ENCODE measurements around the gene UBE2U. TPM values are rescaled to one million over a fixed set of nuclear protein-coding genes. Genes with fewer than 3 reads are reported as not detected.

The UBE2U gene
- total and polyA plus RNA-seq, 7 experiments from 2014 or later: not detected

DNA sequence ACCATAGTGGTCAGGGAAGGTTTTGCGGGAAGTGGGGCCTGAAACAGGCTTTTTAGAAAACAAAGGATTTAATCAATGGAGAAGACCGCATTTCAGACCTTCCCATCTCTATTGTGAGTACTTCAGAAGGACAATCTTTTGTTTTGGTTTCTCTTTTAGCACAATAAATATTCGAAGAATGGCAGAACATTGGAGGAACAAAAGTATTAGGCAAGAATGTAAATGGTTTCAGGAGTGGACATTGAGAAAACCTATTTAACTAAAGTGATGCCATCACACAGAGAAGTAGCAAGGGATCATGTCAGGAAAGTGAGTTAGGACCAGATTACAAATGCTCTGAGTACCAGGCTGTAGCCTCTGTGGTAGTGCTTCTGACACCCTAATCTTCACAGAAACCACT, 26.8 kb upstream of the UBE2U start:
- CTCF ChIA-PET: no interaction called here
- H3K27ac Mint-ChIP-seq: no peak overlapping the region

DNA sequence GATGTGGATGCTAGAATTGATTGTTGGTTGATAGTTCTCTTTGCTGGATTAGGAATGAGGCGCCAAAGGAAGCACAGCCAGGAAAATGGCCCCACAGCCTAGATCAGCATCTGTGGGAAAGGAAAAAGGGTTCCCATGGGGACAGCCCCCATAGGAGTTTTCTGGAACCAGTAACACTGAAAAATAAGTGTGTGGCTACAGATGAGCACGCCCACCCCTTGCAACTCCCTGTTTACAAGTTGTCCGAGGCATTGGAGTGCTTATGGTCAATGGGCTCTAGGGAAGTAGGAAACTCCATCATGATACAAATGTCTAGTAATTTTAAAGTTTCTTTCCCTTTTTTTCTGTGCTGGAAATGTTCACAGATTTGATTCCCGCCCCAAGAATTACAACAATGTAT, 23.8 kb upstream of the UBE2U start:
- H3K4me1 Mint-ChIP-seq: peaks cover 0 to 11% (median 8%) of the 10 kb centered on the region in 7 donors
- POLR2A ChIA-PET: no interaction called here
- no peaks in the 10 kb centered on the region for H3K36me3 Mint-ChIP-seq
- Histone ChIP-seq H3K36me3 (ENCODE audit: control insufficient read depth in 2 of 3, insufficient read depth in 3 of 3, low read length in 3 of 3) (no peaks in the 10 kb centered on the region), H3K4me3 (ENCODE audit: low read length) (no peak overlapping the region), H3K9me3 (ENCODE audit: control insufficient read depth in 2 of 3, low read length in 3 of 3) (no peaks in the 10 kb centered on the region), H3K27ac (ENCODE audit: low read depth, low read length) (no peak overlapping the region), H3K27me3 (ENCODE audit: control insufficient read depth in 2 of 2, insufficient read depth in 2 of 2, low read length in 2 of 2) (no peaks in the 10 kb centered on the region), H3K4me1 (ENCODE audit: control insufficient read depth in 2 of 2, insufficient read depth in 2 of 2, low read length in 2 of 2) (peaks cover 0 to 5% of the 10 kb centered on the region in 2 donors)
- H3K27me3 Mint-ChIP-seq: peaks cover 7 to 17% (median 11%) of the 10 kb centered on the region in 5 donors
- ATAC-seq (no peak), DNase-seq (no peak)
- H3K27ac Mint-ChIP-seq: no peak overlapping the region
- H3K4me3 Mint-ChIP-seq: no peak overlapping the region
- H3K9me3 Mint-ChIP-seq: no peaks in the 10 kb centered on the region
- intact Hi-C loops (cut with micrococcal nuclease): no loop called here
- CTCF ChIA-PET: no interaction called here

More for the DNA sequence above, 26.8 kb upstream of the UBE2U start:
- Histone ChIP-seq H3K4me3 (ENCODE audit: low read length) (no peak overlapping the region), H3K4me1 (ENCODE audit: control insufficient read depth in 2 of 2, insufficient read depth in 2 of 2, low read length in 2 of 2) (no peaks in the 10 kb centered on the region), H3K27ac (ENCODE audit: low read depth, low read length) (no peak overlapping the region), H3K9me3 (ENCODE audit: control insufficient read depth in 2 of 3, low read length in 3 of 3) (no peaks in the 10 kb centered on the region), H3K27me3 (ENCODE audit: control insufficient read depth in 2 of 2, insufficient read depth in 2 of 2, low read length in 2 of 2) (no peaks in the 10 kb centered on the region), H3K36me3 (ENCODE audit: control insufficient read depth in 2 of 3, insufficient read depth in 3 of 3, low read length in 3 of 3) (no peaks in the 10 kb centered on the region)
- DNase-seq (no peak), ATAC-seq (no peak)
- Mint-ChIP-seq H3K9me3 (no peaks in the 10 kb centered on the region), H3K4me1 (peaks cover 0 to 5% (median 0%) of the 10 kb centered on the region in 7 donors), H3K27me3 (peaks cover 6 to 25% (median 11%) of the 10 kb centered on the region in 5 donors), H3K36me3 (no peaks in the 10 kb centered on the region), H3K4me3 (no peak overlapping the region)
- intact Hi-C loops (cut with micrococcal nuclease): no loop called here
- POLR2A ChIA-PET: no interaction called here

DNA sequence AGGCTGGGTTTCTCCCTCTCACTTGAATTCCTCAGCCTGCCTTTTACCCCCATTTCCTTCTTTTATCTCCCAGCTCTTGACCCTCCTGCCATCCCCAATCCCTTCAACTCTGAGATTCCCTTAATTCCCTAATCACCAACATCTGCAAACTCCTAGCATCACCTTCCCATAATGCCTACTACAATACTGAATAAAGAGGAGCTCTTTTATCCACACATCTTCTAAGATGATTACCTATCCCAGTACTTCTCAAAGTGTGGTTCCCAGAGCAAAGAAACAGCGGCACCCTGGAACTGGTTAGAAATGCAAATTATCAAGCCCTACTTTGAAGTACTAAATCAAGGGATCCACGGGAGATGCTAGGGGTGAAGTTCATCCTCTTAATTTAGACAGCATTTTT, 21.2 kb upstream of the UBE2U start:
- Histone ChIP-seq H3K27me3 (ENCODE audit: control insufficient read depth in 2 of 2, insufficient read depth in 2 of 2, low read length in 2 of 2) (no peaks in the 10 kb centered on the region), H3K4me1 (ENCODE audit: control insufficient read depth in 2 of 2, insufficient read depth in 2 of 2, low read length in 2 of 2) (peaks cover 0 to 5% of the 10 kb centered on the region in 2 donors), H3K9me3 (ENCODE audit: control insufficient read depth in 2 of 3, low read length in 3 of 3) (no peaks in the 10 kb centered on the region), H3K27ac (ENCODE audit: low read depth, low read length) (no peak overlapping the region), H3K36me3 (ENCODE audit: control insufficient read depth in 2 of 3, insufficient read depth in 3 of 3, low read length in 3 of 3) (no peaks in the 10 kb centered on the region), H3K4me3 (ENCODE audit: low read length) (no peak overlapping the region)
- DNase-seq (no peak), ATAC-seq (no peak)
- H3K36me3 Mint-ChIP-seq: no peaks in the 10 kb centered on the region
- ChIA-PET CTCF (no interaction called here), POLR2A (interaction anchor here (0.6 kb wide), 1 partner anchor 420 kb away, joined by 5 read pairs; no protein-coding TSS in a partner anchor)
- H3K27me3 Mint-ChIP-seq: peaks cover 6 to 17% (median 10%) of the 10 kb centered on the region in 5 donors
- H3K4me1 Mint-ChIP-seq: peaks cover 0 to 11% (median 8%) of the 10 kb centered on the region in 7 donors
- no peaks in the 10 kb centered on the region for H3K9me3 Mint-ChIP-seq
- no peak overlapping the region for H3K27ac Mint-ChIP-seq
- intact Hi-C loops (cut with micrococcal nuclease): no loop called here
- no peak overlapping the region for H3K4me3 Mint-ChIP-seq

DNA sequence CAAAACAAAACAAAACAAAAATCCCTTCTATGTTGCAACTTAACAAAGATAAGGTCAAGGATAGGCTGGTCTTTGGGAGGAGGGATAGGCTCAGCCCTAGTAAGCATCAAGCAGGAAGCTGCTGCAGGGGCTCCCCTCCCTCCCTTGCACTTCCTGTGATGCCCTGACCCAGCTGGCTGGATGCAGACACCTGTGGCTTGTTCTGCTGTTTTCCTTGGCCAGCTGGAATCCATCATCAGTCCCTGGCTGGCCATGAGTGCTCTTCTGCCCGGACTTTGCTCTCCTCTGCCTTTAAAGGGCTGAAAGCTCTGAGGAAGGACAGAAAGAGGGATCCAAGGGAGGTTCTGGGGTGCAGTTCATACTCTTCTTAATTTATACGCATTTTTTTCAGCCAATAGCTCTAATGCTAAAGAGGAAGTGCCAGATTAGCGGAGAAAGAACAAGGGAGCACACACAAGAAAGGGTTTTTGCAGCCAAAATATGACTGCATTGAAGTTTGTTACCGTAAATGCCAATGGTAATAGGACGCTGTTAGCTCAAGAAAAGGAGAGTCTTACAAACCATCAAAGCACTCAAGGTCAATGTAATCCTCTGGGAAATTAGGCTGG, 19.9 kb upstream of the UBE2U start:
- Histone ChIP-seq H3K9me3 (ENCODE audit: control insufficient read depth in 2 of 3, low read length in 3 of 3) (no peaks in the 10 kb centered on the region), H3K27ac (ENCODE audit: low read depth, low read length) (no peak overlapping the region), H3K4me1 (ENCODE audit: control insufficient read depth in 2 of 2, insufficient read depth in 2 of 2, low read length in 2 of 2) (peaks cover 0 to 5% of the 10 kb centered on the region in 2 donors), H3K27me3 (ENCODE audit: control insufficient read depth in 2 of 2, insufficient read depth in 2 of 2, low read length in 2 of 2) (no peaks in the 10 kb centered on the region), H3K36me3 (ENCODE audit: control insufficient read depth in 2 of 3, insufficient read depth in 3 of 3, low read length in 3 of 3) (no peaks in the 10 kb centered on the region), H3K4me3 (ENCODE audit: low read length) (no peak overlapping the region)
- intact Hi-C loops (cut with micrococcal nuclease): no loop called here
- H3K36me3 Mint-ChIP-seq: no peaks in the 10 kb centered on the region
- ATAC-seq (no peak), DNase-seq (peak in 3 of 9 donors; percentile 1 to 6 (median 2))
- peak overlapping the region in 5 of 10 donors; percentile 9 to 58 (median 48) for H3K4me3 Mint-ChIP-seq
- H3K4me1 Mint-ChIP-seq: peaks cover 0 to 11% (median 8%) of the 10 kb centered on the region in 7 donors
- H3K9me3 Mint-ChIP-seq: no peaks in the 10 kb centered on the region
- ChIA-PET POLR2A (no interaction called here), CTCF (no interaction called here)
- H3K27me3 Mint-ChIP-seq: peaks cover 0 to 12% (median 7%) of the 10 kb centered on the region in 5 donors
- peak overlapping the region in 8 of 9 donors; percentile 3 to 73 (median 42) for H3K27ac Mint-ChIP-seq

DNA sequence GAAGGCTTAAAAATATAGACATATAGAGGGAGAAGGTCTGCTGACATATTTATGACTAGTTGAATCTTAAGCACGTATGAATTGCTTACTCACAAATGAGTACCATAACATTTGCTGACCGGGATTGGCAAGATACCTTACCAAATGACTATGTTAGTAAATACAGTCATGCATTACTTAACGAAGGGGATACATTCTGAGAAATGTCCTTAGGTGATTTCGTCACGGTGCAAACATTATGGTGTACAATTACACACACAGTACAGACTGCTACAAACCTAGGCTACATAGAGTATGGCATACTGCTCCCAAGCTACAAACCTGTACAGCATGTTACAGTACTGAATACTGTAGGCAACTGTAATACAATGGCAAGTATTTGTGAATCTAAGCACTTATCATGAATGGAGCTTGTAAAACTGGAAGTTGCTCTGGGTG, 19.4 kb upstream of the UBE2U start:
- Mint-ChIP-seq H3K27me3 (peaks cover 0 to 11% (median 6%) of the 10 kb centered on the region in 5 donors), H3K27ac (peak overlapping the region in 4 of 9 donors; percentile 18 to 51 (median 42)), H3K4me3 (peak overlapping the region in 4 of 10 donors; percentile 9 to 49 (median 46)), H3K9me3 (no peaks in the 10 kb centered on the region), H3K36me3 (no peaks in the 10 kb centered on the region), H3K4me1 (peaks cover 0 to 11% (median 8%) of the 10 kb centered on the region in 7 donors)
- ATAC-seq: no peak
- Histone ChIP-seq H3K36me3 (ENCODE audit: control insufficient read depth in 2 of 3, insufficient read depth in 3 of 3, low read length in 3 of 3) (no peaks in the 10 kb centered on the region), H3K27ac (ENCODE audit: low read depth, low read length) (no peak overlapping the region), H3K4me1 (ENCODE audit: control insufficient read depth in 2 of 2, insufficient read depth in 2 of 2, low read length in 2 of 2) (peaks cover 0 to 5% of the 10 kb centered on the region in 2 donors), H3K4me3 (ENCODE audit: low read length) (no peak overlapping the region), H3K9me3 (ENCODE audit: control insufficient read depth in 2 of 3, low read length in 3 of 3) (no peaks in the 10 kb centered on the region), H3K27me3 (ENCODE audit: control insufficient read depth in 2 of 2, insufficient read depth in 2 of 2, low read length in 2 of 2) (no peaks in the 10 kb centered on the region)
- POLR2A ChIA-PET: no interaction called here
- intact Hi-C loops (cut with micrococcal nuclease): no loop called here
- CTCF ChIA-PET: no interaction called here
- DNase-seq: no peak

DNA sequence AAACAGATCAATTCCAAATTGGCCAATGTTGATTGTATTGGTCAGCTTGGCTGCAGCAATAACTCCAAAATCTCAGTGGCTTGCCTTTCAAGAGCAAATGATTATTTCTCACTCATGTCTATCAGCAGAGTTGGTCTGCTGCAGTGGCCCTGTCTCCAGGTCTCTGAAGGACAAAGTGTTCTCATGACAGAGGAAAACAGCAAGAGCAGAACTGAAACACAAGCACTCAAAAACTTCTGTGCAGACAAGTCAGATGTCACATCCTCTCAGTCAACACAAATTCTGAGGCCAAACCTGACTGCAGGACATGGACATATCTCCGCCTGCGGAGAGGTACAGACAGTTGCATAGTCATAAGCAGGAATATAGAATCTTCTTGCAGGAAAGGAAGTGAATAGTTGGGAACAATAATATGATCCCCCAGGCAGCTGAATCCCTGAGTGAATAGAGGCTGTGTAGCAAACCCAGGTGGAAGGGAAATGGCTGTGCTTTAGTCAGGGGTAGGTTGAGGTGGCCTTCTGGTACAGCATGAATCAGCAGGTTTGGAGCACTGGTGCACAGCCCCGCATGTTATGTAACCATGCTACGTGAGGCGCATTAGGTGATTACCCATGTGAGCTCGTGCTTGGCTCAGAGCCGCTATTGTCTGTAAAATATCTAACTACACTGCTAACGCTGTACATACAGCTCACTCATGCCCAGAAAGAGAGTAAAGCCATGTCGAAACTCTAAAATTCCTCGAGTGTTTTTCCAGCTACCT, 17.1 kb upstream of the UBE2U start:
- intact Hi-C loops (cut with micrococcal nuclease): no loop called here
- H3K36me3 ChIP-seq (ENCODE audit: control insufficient read depth in 2 of 3, insufficient read depth in 3 of 3, low read length in 3 of 3): no peaks in the 10 kb centered on the region
- ChIA-PET CTCF (interaction anchor here (0.7 kb wide), 1 partner anchor 35 kb away, joined by 3 read pairs; no protein-coding TSS in a partner anchor), POLR2A (no interaction called here)
- H3K27me3 Mint-ChIP-seq: peaks cover 0 to 6% (median 4%) of the 10 kb centered on the region in 5 donors
- H3K4me1 Mint-ChIP-seq: peaks cover 0 to 11% (median 8%) of the 10 kb centered on the region in 7 donors
- H3K36me3 Mint-ChIP-seq: no peaks in the 10 kb centered on the region
- no peak overlapping the region for H3K4me3 ChIP-seq (ENCODE audit: low read length)
- H3K9me3 ChIP-seq (ENCODE audit: control insufficient read depth in 2 of 3, low read length in 3 of 3): no peaks in the 10 kb centered on the region
- no peaks in the 10 kb centered on the region for H3K9me3 Mint-ChIP-seq
- no peaks in the 10 kb centered on the region for H3K27me3 ChIP-seq (ENCODE audit: control insufficient read depth in 2 of 2, insufficient read depth in 2 of 2, low read length in 2 of 2)
- no peak overlapping the region for H3K27ac ChIP-seq (ENCODE audit: low read depth, low read length)
- DNase-seq: no peak
- no peak for ATAC-seq
- H3K27ac Mint-ChIP-seq: no peak overlapping the region
- H3K4me1 ChIP-seq (ENCODE audit: control insufficient read depth in 2 of 2, insufficient read depth in 2 of 2, low read length in 2 of 2): peaks cover 0 to 5% of the 10 kb centered on the region in 2 donors
- no peak overlapping the region for H3K4me3 Mint-ChIP-seq

Measured in naive thymus-derived CD4-positive, alpha-beta T cell (primary cell).